GM12892 (cell line): Measurements from ENCODE around the gene SMIM45.
"Not testable (repeated sequence)": the region's sequence is repeated elsewhere in the genome, so short reads cannot be mapped to it uniquely, and the experiment has no call there.

Source experiments
- DNase-seq: peaks from one replicate; pipeline ENCODE4 v3.0.0; 2011; ENCODE audit not compliant: insufficient read length
- FAIRE-seq: peaks from 2 replicates; lab custom pipeline; 2011; peaks lifted over from hg19 to GRCh38; lab: Jason Lieb, UNC
- POLR2A ChIP-seq: IDR thresholded peaks from 2 replicates; pipeline ENCODE4 v1.6.1; 2011; ENCODE audit warnings: low read depth, low read length, control low read depth
- POLR2AphosphoS5 ChIP-seq: IDR thresholded peaks from 2 replicates; pipeline ENCODE4 v1.6.1; 2011; ENCODE audit warnings: low read depth, low read length, control low read depth
- TAF1 ChIP-seq: IDR thresholded peaks from 2 replicates; pipeline ENCODE4 v1.6.1; 2011; ENCODE audit warnings: low read depth, mild to moderate bottlenecking, control low read depth, low read length, borderline replicate concordance

Gene SMIM45

GRCh38 chr22:41940832-41941765, 10.9 kb upstream of the SMIM45 start:
- peak; percentile 99 for FAIRE-seq
- 0 out of 2 replicates have a peak, but pooled peaks have one; percentile 31 for TF ChIP-seq POLR2A
- TF ChIP-seq TAF1, result no peak
- peak; percentile 17; the same call in 1 of the 2 replicates for TF ChIP-seq POLR2AphosphoS5
- peak; percentile 62 for DNase-seq

GRCh38 chr22:41943661-41944209, 8.2 kb upstream of the SMIM45 start:
- TF ChIP-seq POLR2AphosphoS5, result no peak
- no peak for TF ChIP-seq POLR2A
- no peak for TF ChIP-seq TAF1
- no peak for DNase-seq
- no peak for FAIRE-seq

DNA sequence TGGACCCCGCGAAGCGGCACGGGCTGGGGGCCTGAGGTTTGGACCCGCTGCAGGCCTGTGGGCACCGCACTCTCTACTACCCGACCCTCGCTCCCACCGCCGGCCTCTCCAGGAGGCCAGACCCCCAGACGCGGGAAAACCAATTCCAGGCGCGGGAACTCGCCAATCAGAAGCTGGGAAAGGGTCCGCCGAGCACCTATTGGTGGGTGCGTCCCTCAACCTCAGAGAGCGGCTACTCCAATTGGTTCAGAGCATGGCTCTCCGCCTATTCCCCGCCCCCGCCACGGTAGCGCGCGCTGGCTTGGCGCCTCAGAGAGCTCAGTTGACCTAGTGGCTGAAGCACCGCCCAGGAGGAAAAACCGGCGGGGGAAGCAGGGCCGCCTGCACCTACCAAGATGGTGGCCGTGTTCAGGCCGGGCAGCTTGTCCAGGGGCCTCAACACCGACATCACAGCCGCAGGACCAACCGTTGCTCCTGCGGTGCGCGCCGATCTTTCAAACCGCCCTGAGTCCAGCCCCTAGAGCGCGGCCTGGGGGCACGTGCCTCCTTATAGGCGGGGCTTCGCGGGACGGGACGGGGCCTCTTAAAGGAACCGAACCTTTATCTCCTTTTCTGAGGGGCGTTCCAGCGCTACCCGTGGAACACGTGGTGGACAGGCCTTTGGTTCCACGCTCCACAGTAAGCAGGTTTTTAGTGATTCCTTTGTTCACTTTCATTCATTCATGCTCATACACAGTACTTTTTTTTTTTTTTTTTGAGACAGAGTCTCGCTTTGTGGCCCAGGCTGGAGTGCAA, 5.1 kb upstream of the SMIM45 start, which contains the start of gene CENPM:
CENPM (minus strand) TSS at position 524 of the 795 bp plus-strand sequence; CDS start at position 448, 76 bp downstream.
- FAIRE-seq (peak; percentile 99), DNase-seq (peak; percentile 79)
- TF ChIP-seq TAF1, result peak; percentile 15; the same call in 1 of the 2 replicates
- TF ChIP-seq POLR2A, result peak; percentile 59
- TF ChIP-seq POLR2AphosphoS5, result peak; percentile 70

GRCh38 chr22:41947424-41948080, 4.4 kb upstream of the SMIM45 start:
- peak; percentile 70 for FAIRE-seq
- no peak for TF ChIP-seq TAF1
- no peak for TF ChIP-seq POLR2AphosphoS5
- no peak for TF ChIP-seq POLR2A
- no peak for DNase-seq

GRCh38 chr22:41948142-41948541, 3.8 kb upstream of the SMIM45 start:
- TF ChIP-seq POLR2A (no peak), POLR2AphosphoS5 (no peak), TAF1 (no peak)
- no peak for DNase-seq
- no peak for FAIRE-seq

- FAIRE-seq, result peak; percentile 33
Measured at GRCh38 chr22:41948928-41949296, 3.0 kb upstream of the SMIM45 start.

GRCh38 chr22:41949297-41949965, 2.5 kb upstream of the SMIM45 start:
- DNase-seq, result no peak
- peak; percentile 66; the same call in 1 of the 2 replicates for TF ChIP-seq POLR2A
- TF ChIP-seq POLR2AphosphoS5, result 0 out of 2 replicates have a peak, but pooled peaks have one; percentile 42
- TF ChIP-seq TAF1, result no peak
- peak; percentile 90 for FAIRE-seq

More at GRCh38 chr22:41948928-41949296, 3.0 kb upstream of the SMIM45 start:
- not testable (repeated sequence) for DNase-seq

- TF ChIP-seq TAF1, result no peak
- TF ChIP-seq POLR2AphosphoS5, result no peak
- TF ChIP-seq POLR2A, result no peak
- DNase-seq, result no peak
- FAIRE-seq, result no peak
Measured at GRCh38 chr22:41952713-41953112, 763 bp downstream of the SMIM45 start.

DNA sequence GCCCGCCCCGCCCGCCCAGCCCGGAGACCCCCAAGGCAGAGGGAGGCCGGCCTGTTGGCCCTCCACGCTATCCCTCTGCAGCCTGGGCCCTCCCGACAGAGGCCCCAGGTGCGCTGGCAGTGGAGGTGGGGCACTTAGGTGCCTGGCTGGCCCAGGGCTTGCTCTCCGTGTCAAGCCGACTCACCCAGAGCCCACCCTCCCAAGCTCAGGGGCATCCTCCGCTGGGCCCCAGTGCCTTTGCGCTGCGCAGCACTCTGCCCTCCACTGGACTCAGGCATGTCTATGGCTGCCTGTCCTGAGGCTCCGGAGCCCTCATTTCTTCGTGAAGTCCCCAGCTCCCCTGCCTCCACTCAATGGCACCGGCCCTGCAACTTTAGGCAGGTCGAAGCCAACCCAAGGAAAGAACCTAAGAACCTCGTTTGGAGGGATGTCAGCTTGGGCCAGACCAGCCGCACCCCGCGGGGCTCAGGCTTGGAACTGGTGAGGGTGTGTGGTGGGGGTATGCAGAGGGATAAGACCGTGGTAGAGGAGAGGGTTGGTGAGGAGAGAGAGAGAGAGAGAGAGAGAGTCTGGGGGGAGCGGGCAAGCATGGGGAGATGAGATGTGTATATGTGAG, 6.1 kb downstream of the SMIM45 start:
- TF ChIP-seq TAF1 (no peak), POLR2A (no peak), POLR2AphosphoS5 (no peak)
- no peak for DNase-seq
- no peak for FAIRE-seq

DNA sequence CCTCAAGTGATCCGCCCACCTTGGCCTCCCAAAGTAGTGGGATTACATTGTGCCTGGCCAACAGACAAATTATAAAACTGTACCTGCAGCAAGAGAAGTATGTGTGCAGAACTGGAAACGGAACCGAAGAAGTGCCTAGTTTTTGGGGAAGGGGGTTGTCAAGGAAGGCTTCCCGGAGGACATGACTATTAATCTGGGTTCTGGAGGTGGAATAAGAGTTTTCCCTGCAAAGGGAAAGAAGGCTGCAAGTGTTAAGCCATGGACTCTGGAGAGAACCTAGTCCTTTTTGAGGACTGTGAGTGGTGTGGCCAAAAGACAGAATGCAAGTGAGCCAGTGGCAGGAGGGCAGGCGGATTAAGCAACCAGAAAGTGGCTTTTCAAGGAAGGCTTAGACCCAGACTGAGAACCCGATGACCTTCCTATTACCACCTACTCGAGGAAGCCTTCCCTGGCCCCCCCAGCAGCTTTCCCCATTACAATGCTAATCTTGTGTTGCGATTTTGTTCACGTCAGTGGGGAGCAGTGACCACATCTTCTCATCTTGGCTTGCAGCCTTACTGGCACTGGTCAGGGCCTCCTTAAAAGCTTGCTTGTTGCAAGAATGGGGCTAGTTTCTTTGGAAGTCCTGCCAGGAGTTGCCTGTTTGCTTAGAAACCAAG, 11.6 kb downstream of the SMIM45 start:
- DNase-seq (no peak), FAIRE-seq (no peak)
- TF ChIP-seq TAF1, result no peak
- no peak for TF ChIP-seq POLR2AphosphoS5
- TF ChIP-seq POLR2A, result no peak
